ENCODE measurements around the gene CCDC30. TPM values are rescaled to one million over a fixed set of nuclear protein-coding genes. Genes with fewer than 3 reads are reported as not detected.
A peak's percentile ranks its signal among the peaks of the same experiment; 100 is the strongest.

CCDC30 gene
- total and polyA plus RNA-seq, 2 experiments from 2014 or later, result 0.65 to 1.6 TPM

GRCh38 chr1:42518908-42519307 lies 55.8 kb downstream of the CCDC30 start:
- H3K9me2 ChIP-seq (ENCODE audit: insufficient read depth), result no peaks in the 10 kb centered on the region
- no peak overlapping the region for H3K4me3 ChIP-seq
- in situ Hi-C loops (cut with MboI), result no loop called here
- no peaks in the 10 kb centered on the region for H3K36me3 ChIP-seq (ENCODE audit: low read depth)
- WGBS, 2 experiments (ENCODE audit: low coverage in 1 of 2, low lambda C conversion rate in 2 of 2, missing lambda C conversion rate in 2 of 2), result 50 to 56% methylated on average over 1 of the region's 1 CpG
- no peaks in the 10 kb centered on the region for H3K79me2 ChIP-seq (ENCODE audit: insufficient read depth)
- no peaks in the 10 kb centered on the region for H3F3A ChIP-seq (ENCODE audit: insufficient read depth)
- H3K9ac ChIP-seq, result no peak overlapping the region
- H3K9me3 ChIP-seq (ENCODE audit: low read depth), result peaks cover 8% of the 10 kb centered on the region
- H4K20me1 ChIP-seq (ENCODE audit: insufficient read depth), result no peaks in the 10 kb centered on the region
- no peak overlapping the region for H2AFZ ChIP-seq
- H3K4me1 ChIP-seq (ENCODE audit: insufficient read depth), result no peaks in the 10 kb centered on the region
- no peak overlapping the region for H3K4me2 ChIP-seq (ENCODE audit: unreplicated experiment)
- no peak for TF ChIP-seq EZH2phosphoT487 (IDR thresholded peaks at IDR 0.05; ENCODE audit: insufficient read depth, low read depth)
- H3K27ac ChIP-seq, result no peak overlapping the region
- H3K27me3 ChIP-seq (replicated peaks; ENCODE audit: insufficient read depth), result no peaks in the 10 kb centered on the region
- peak; percentile 19 for DNase-seq

GRCh38 chr1:42523171-42523570 lies 60.1 kb downstream of the CCDC30 start:
- no peaks in the 10 kb centered on the region for H3K79me2 ChIP-seq (ENCODE audit: insufficient read depth)
- no peaks in the 10 kb centered on the region for H3K36me3 ChIP-seq (ENCODE audit: low read depth)
- TF ChIP-seq EZH2phosphoT487 (IDR thresholded peaks at IDR 0.05; ENCODE audit: insufficient read depth, low read depth), result no peak
- no peak for TF ChIP-seq EZH2 (IDR thresholded peaks at IDR 0.05; ENCODE audit: insufficient read depth, poor library complexity, severe bottlenecking)
- H2AFZ ChIP-seq, result no peak overlapping the region
- no peaks in the 10 kb centered on the region for H3K9me2 ChIP-seq (ENCODE audit: insufficient read depth)
- no peaks in the 10 kb centered on the region for H4K20me1 ChIP-seq (ENCODE audit: insufficient read depth)
- no peak for DNase-seq
- no peak overlapping the region for H3K4me3 ChIP-seq
- H3K27me3 ChIP-seq (replicated peaks; ENCODE audit: insufficient read depth), result no peaks in the 10 kb centered on the region
- peaks cover 7% of the 10 kb centered on the region for H3K9me3 ChIP-seq (ENCODE audit: low read depth)
- no peak overlapping the region for H3K4me2 ChIP-seq (ENCODE audit: unreplicated experiment)
- H3F3A ChIP-seq (ENCODE audit: insufficient read depth), result no peaks in the 10 kb centered on the region
- H3K9ac ChIP-seq, result no peak overlapping the region
- WGBS, 2 experiments (ENCODE audit: low coverage in 1 of 2, low lambda C conversion rate in 2 of 2, missing lambda C conversion rate in 2 of 2), result 52 to 55% methylated on average over 3 of the region's 3 CpGs
- H3K4me1 ChIP-seq (ENCODE audit: insufficient read depth), result no peaks in the 10 kb centered on the region
- no peak overlapping the region for H3K27ac ChIP-seq
- in situ Hi-C loops (cut with MboI), result no loop called here

- WGBS, 2 experiments (ENCODE audit: low coverage in 1 of 2, low lambda C conversion rate in 2 of 2, missing lambda C conversion rate in 2 of 2), result 35 to 46% methylated on average over 3 of the region's 3 CpGs
- no peak overlapping the region for H3K27ac ChIP-seq
- no peaks in the 10 kb centered on the region for H4K20me1 ChIP-seq (ENCODE audit: insufficient read depth)
- peaks cover under 1% of the 10 kb centered on the region; the same call in 1 of the 2 replicates for H3F3A ChIP-seq (ENCODE audit: insufficient read depth)
- TF ChIP-seq EZH2phosphoT487 (IDR thresholded peaks at IDR 0.05; ENCODE audit: insufficient read depth, low read depth) (no peak), EZH2 (IDR thresholded peaks at IDR 0.05; ENCODE audit: insufficient read depth, poor library complexity, severe bottlenecking) (no peak)
- no peaks in the 10 kb centered on the region for H3K27me3 ChIP-seq (replicated peaks; ENCODE audit: insufficient read depth)
- H3K4me1 ChIP-seq (ENCODE audit: insufficient read depth), result 0 out of 2 replicates have a peak, but pooled peaks cover under 1% of the 10 kb centered on the region
- no peak for DNase-seq
- no peaks in the 10 kb centered on the region for H3K9me2 ChIP-seq (ENCODE audit: insufficient read depth)
- H3K4me3 ChIP-seq, result no peak overlapping the region
- no peak overlapping the region for H3K4me2 ChIP-seq (ENCODE audit: unreplicated experiment)
- in situ Hi-C loops (cut with MboI), result no loop called here
- H3K79me2 ChIP-seq (ENCODE audit: insufficient read depth), result no peaks in the 10 kb centered on the region
- no peaks in the 10 kb centered on the region for H3K36me3 ChIP-seq (ENCODE audit: low read depth)
- no peak overlapping the region for H3K9ac ChIP-seq
- no peaks in the 10 kb centered on the region for H3K9me3 ChIP-seq (ENCODE audit: low read depth)
- H2AFZ ChIP-seq, result no peak overlapping the region
These were observed 61.2 kb downstream of the CCDC30 start for GRCh38 chr1:42524330-42524729.

- in situ Hi-C loops (cut with MboI), result no loop called here
- WGBS, 2 experiments (ENCODE audit: low coverage in 1 of 2, low lambda C conversion rate in 2 of 2, missing lambda C conversion rate in 2 of 2), result 64% methylated on average over 3 of the region's 3 CpGs
- Histone ChIP-seq H3K27me3 (replicated peaks; ENCODE audit: insufficient read depth) (no peaks in the 10 kb centered on the region), H3K79me2 (ENCODE audit: insufficient read depth) (no peaks in the 10 kb centered on the region), H3K9me3 (ENCODE audit: low read depth) (no peaks in the 10 kb centered on the region), H3K4me1 (ENCODE audit: insufficient read depth) (peaks cover 5% of the 10 kb centered on the region; the same call in 1 of the 2 replicates), H4K20me1 (ENCODE audit: insufficient read depth) (no peaks in the 10 kb centered on the region), H3K9me2 (ENCODE audit: insufficient read depth) (0 out of 2 replicates have a peak, but pooled peaks cover 3% of the 10 kb centered on the region), H3F3A (ENCODE audit: insufficient read depth) (peaks cover 9% of the 10 kb centered on the region; the same call in 1 of the 2 replicates), H2AFZ (peak overlapping the region; percentile 37; the same call in 1 of the 2 replicates), H3K4me3 (no peak overlapping the region), H3K4me2 (ENCODE audit: unreplicated experiment) (peak overlapping the region; percentile 13), H3K36me3 (ENCODE audit: low read depth) (no peaks in the 10 kb centered on the region), H3K27ac (peak overlapping the region; percentile 66), H3K9ac (no peak overlapping the region)
- peak; percentile 91 for DNase-seq
- TF ChIP-seq EZH2phosphoT487 (IDR thresholded peaks at IDR 0.05; ENCODE audit: insufficient read depth, low read depth) (no peak), EZH2 (IDR thresholded peaks at IDR 0.05; ENCODE audit: insufficient read depth, poor library complexity, severe bottlenecking) (no peak)
These were observed 66.7 kb downstream of the CCDC30 start for GRCh38 chr1:42529724-42530181.
